ENCODE results near the gene FADS2. TPM values are rescaled to one million over a fixed set of nuclear protein-coding genes. Genes with fewer than 3 reads are reported as not detected.

FADS2 gene
- total RNA-seq (under 1 TPM; 0.08 to 0.33 TPM), total RNA-seq (0.14 to 57.2 (median 2.2) reads per million in 172 experiments)
- 1.2 TPM for polyA plus RNA-seq (2013, experiment 1 of 2)
- polyA plus RNA-seq (2013, experiment 2 of 2): 3.0 TPM

- H3K27me3 Mint-ChIP-seq: peaks cover 68% of the 10 kb centered on the region
- peak within 1 kb of the TSS; percentile 85 for H3K4me3 Mint-ChIP-seq
- intact Hi-C loops (cut with DNase I, micrococcal nuclease): no loop called here
- no peak for TF ChIP-seq CTCF (IDR thresholded peaks at IDR 0.05)
- ChIA-PET CTCF (interaction anchor here (1.5 to 3.7 kb wide), 3 partner anchors 12 to 255 kb away, joined by 4 to 18 read pairs (median 12); partner anchors contain the start of gene FADS1), POLR2A (interaction anchor here (1.4 kb wide), 1 partner anchor 13 kb away, joined by 3 read pairs; no protein-coding TSS in a partner anchor)
- H3K4me1 ChIP-seq (ENCODE audit: insufficient read depth, low read length): peaks cover 30% of the 10 kb centered on the region
- peaks cover 15 to 29% of the 10 kb centered on the region in 2 experiments for H3K27me3 ChIP-seq (ENCODE audit: control insufficient read depth in 1 of 2, insufficient read depth in 2 of 2, low read length in 2 of 2)
- DNase-seq (peak in 13 of 14 experiments; percentile 23 to 88 (median 49)), ATAC-seq (ENCODE audit: poor library complexity) (peak; percentile 80)
- peak within 1 kb of the TSS in 1 of 2 donors; percentile 25 for H3K27ac ChIP-seq (ENCODE audit: low read depth in 1 of 2, low read length in 2 of 2)
- H3K9me3 ChIP-seq (ENCODE audit: control insufficient read depth in 1 of 2, insufficient read depth in 1 of 2, low read length in 2 of 2): peaks cover 0 to 11% of the 10 kb centered on the region in 2 experiments
- no peak within 1 kb of the TSS for H3K27ac Mint-ChIP-seq
- peaks cover 14% of the 10 kb centered on the region for H3K4me1 Mint-ChIP-seq (ENCODE audit: low read depth)
- peak within 1 kb of the TSS; percentile 64 for H3K4me3 ChIP-seq (ENCODE audit: low read length)
- no peaks in the 10 kb centered on the region for H3K36me3 ChIP-seq (ENCODE audit: insufficient read depth, low read length)
- no peaks in the 10 kb centered on the region for H3K9me3 Mint-ChIP-seq
- H3K36me3 Mint-ChIP-seq (ENCODE audit: low read depth): no peaks in the 10 kb centered on the region
Observed at GRCh38 chr11:61827571-61828378, at the start of gene FADS2. Gene FADS2 (plus strand): TSS chr11:61828300. CDS start chr11:61828391, 91 bp downstream.

GRCh38 chr11:61778357-61778886, 49.7 kb upstream of the FADS2 start:
- ChIA-PET CTCF (no interaction called here), POLR2A (no interaction called here)

More at GRCh38 chr11:61778357-61778886, 49.7 kb upstream of the FADS2 start:
- Histone ChIP-seq H3K36me3 (ENCODE audit: insufficient read depth, low read length) (no peaks in the 10 kb centered on the region), H3K27me3 (ENCODE audit: control insufficient read depth in 1 of 2, insufficient read depth in 2 of 2, low read length in 2 of 2) (no peaks in the 10 kb centered on the region), H3K4me3 (ENCODE audit: low read length) (no peak overlapping the region), H3K9me3 (ENCODE audit: control insufficient read depth in 1 of 2, insufficient read depth in 1 of 2, low read length in 2 of 2) (no peaks in the 10 kb centered on the region), H3K27ac (ENCODE audit: low read depth in 1 of 2, low read length in 2 of 2) (no peak overlapping the region), H3K4me1 (ENCODE audit: insufficient read depth, low read length) (peaks cover 22% of the 10 kb centered on the region)
- no peak for DNase-seq
- intact Hi-C loops (cut with DNase I, micrococcal nuclease): no loop called here
- Mint-ChIP-seq H3K27ac (no peak overlapping the region), H3K27me3 (no peaks in the 10 kb centered on the region), H3K9me3 (no peaks in the 10 kb centered on the region), H3K36me3 (ENCODE audit: low read depth) (no peaks in the 10 kb centered on the region), H3K4me1 (ENCODE audit: low read depth) (peaks cover 16% of the 10 kb centered on the region), H3K4me3 (peak overlapping the region; percentile 68)
- no peak for ATAC-seq (ENCODE audit: poor library complexity)
- TF ChIP-seq CTCF (IDR thresholded peaks at IDR 0.05): no peak

All from CD4-positive, alpha-beta T cell (primary cell).